GM12891 (cell line): ENCODE data around the gene CHSY3.

ENCODE experiments used
- PAX5 ChIP-seq: IDR thresholded peaks from 2 replicates; pipeline ENCODE4 v1.6.1; 2011; ENCODE audit warnings: low read length, moderate library complexity, mild to moderate bottlenecking; ENCODE audit not compliant: insufficient read depth, severe bottlenecking
- POLR2A ChIP-seq: IDR thresholded peaks from 2 replicates; pipeline ENCODE4 v1.6.1; 2011; ENCODE audit warnings: low read depth, low read length, control low read depth
- POLR2AphosphoS5 ChIP-seq: IDR thresholded peaks from 2 replicates; pipeline ENCODE4 v1.6.1; 2011; ENCODE audit warnings: low read depth, low read length, control low read depth
- POU2F2 ChIP-seq: IDR thresholded peaks from 2 replicates; pipeline ENCODE4 v1.6.1; 2011; ENCODE audit warnings: low read depth, mild to moderate bottlenecking, control low read depth, low read length, moderate library complexity
- SPI1 ChIP-seq: IDR thresholded peaks from 2 replicates; pipeline ENCODE4 v1.6.1; 2011; ENCODE audit warnings: low read depth, low read length, control low read depth
- TAF1 ChIP-seq: IDR thresholded peaks from 2 replicates; pipeline ENCODE4 v1.6.1; 2011; ENCODE audit warnings: low read depth, low read length, control low read depth

- TF ChIP-seq POLR2AphosphoS5 (no peak), POLR2A (no peak), TAF1 (no peak), PAX5 (no peak), SPI1 (no peak), POU2F2 (no peak)
Measured at GRCh38 chr5:130025511-130025910, 121.2 kb downstream of the CHSY3 start.
